Endodermal cell (in vitro differentiated cells): ENCODE data around the gene TRMO. TPM values are rescaled to one million over a fixed set of nuclear protein-coding genes. Genes with fewer than 3 reads are reported as not detected.

ENCODE experiments used
- DNase-seq: peaks from one replicate; pipeline ENCODE4 v3.0.0-alpha.2; 2017
- H3K27ac ChIP-seq: 2 replicates; pipeline ENCODE4 v1.5.1; 2013; ENCODE audit warnings: mild to moderate bottlenecking, low read depth, low read length, moderate library complexity
- H3K27me3 ChIP-seq: 2 replicates; pipeline ENCODE4 v1.6.1; 2013; ENCODE audit warnings: mild to moderate bottlenecking, low read length, moderate library complexity; ENCODE audit not compliant: insufficient read depth, control insufficient read depth, poor library complexity, severe bottlenecking
- H3K36me3 ChIP-seq: 2 replicates; pipeline ENCODE4 v1.7.0; 2013; ENCODE audit warnings: mild to moderate bottlenecking, low read length, moderate library complexity; ENCODE audit not compliant: control insufficient read depth, insufficient read depth
- H3K4me1 ChIP-seq: one replicate; pipeline ENCODE4 v1.7.0; 2013; ENCODE audit warnings: low read length; ENCODE audit not compliant: control insufficient read depth, insufficient read depth
- H3K4me3 ChIP-seq: 2 replicates; pipeline ENCODE4 v1.5.1; 2013; ENCODE audit warnings: mild to moderate bottlenecking, low read length, moderate library complexity
- H3K9ac ChIP-seq: 2 replicates; pipeline ENCODE4 v1.6.1; 2013; ENCODE audit warnings: mild to moderate bottlenecking, low read length, moderate library complexity; ENCODE audit not compliant: poor library complexity, severe bottlenecking; ENCODE audit errors: extremely low read depth
- H3K9me3 ChIP-seq: 2 replicates; pipeline ENCODE4 v1.6.1; 2013; ENCODE audit warnings: mild to moderate bottlenecking, low read length, moderate library complexity; ENCODE audit not compliant: control insufficient read depth
- H3K27ac Mint-ChIP-seq: 2 replicates; pipeline ENCODE4 v1.8.0; 2020; ENCODE audit warnings: mixed read lengths
- H3K27me3 Mint-ChIP-seq: 2 replicates; pipeline ENCODE4 v1.8.0; 2021; ENCODE audit warnings: mild to moderate bottlenecking, mixed read lengths; ENCODE audit not compliant: insufficient read depth
- H3K36me3 Mint-ChIP-seq: 2 replicates; pipeline ENCODE4 v1.8.0; 2020; ENCODE audit warnings: low read depth, mixed read lengths
- H3K4me1 Mint-ChIP-seq: 2 replicates; pipeline ENCODE4 v1.8.0; 2020; ENCODE audit warnings: mixed read lengths
- H3K4me3 Mint-ChIP-seq: 2 replicates; pipeline ENCODE4 v1.8.0; 2020; ENCODE audit warnings: mild to moderate bottlenecking, moderate library complexity, mixed read lengths
- H3K9me3 Mint-ChIP-seq: 2 replicates; pipeline ENCODE4 v1.8.0; 2020; ENCODE audit warnings: mild to moderate bottlenecking, mixed read lengths
- WGBS, 2 experiments: methylation state at CpG; one replicate each; pipeline versions ENCODE4 v1.1.5 to v1.1.7; 2013; ENCODE audit warnings: missing lambda C conversion rate in 2 of 2, mixed read lengths in 1 of 2; ENCODE audit not compliant: insufficient coverage in 1 of 2, insufficient read length in 1 of 2; 5-methylcytosine and 5-hydroxymethylcytosine counted together
- total RNA-seq, 2 donors: library from RNA; stranded (reverse); fragmentation: NEBNext Ultra II Directional in 1 of 2; extraction: Animal tissue kit (Norgen Biotek cat#: 25700) in 1 of 2; gene quantifications; 2 replicates in 1 of 2; 3 replicates in 1 of 2; pipeline ENCODE4 v1.2.1, GENCODE V29; 2021
- TF ChIP-seq, protein P1 (sequence below): fragments of 200-600 bp; sonication (generic); conservative IDR thresholded peaks from 2 replicates; pipeline ENCODE4 v1.5.0; 2021; ENCODE audit warnings: antibody characterized with exemption, mild to moderate bottlenecking

TRMO gene
- total RNA-seq, 2 donors from 2014 or later: 4.9 to 7.2 TPM

GRCh38 chr9:97858826-97859225 lies 63.5 kb downstream of the TRMO start:
- Histone ChIP-seq H3K9ac (no peak overlapping the region), H3K4me3 (no peak overlapping the region), H3K27me3 (peaks cover 97% of the 10 kb centered on the region), H3K9me3 (no peaks in the 10 kb centered on the region), H3K36me3 (no peaks in the 10 kb centered on the region), H3K4me1 (peaks cover 12% of the 10 kb centered on the region), H3K27ac (no peak overlapping the region)
- DNase-seq: no peak
- H3K36me3 Mint-ChIP-seq: no peaks in the 10 kb centered on the region
- TF ChIP-seq, protein P1, sequence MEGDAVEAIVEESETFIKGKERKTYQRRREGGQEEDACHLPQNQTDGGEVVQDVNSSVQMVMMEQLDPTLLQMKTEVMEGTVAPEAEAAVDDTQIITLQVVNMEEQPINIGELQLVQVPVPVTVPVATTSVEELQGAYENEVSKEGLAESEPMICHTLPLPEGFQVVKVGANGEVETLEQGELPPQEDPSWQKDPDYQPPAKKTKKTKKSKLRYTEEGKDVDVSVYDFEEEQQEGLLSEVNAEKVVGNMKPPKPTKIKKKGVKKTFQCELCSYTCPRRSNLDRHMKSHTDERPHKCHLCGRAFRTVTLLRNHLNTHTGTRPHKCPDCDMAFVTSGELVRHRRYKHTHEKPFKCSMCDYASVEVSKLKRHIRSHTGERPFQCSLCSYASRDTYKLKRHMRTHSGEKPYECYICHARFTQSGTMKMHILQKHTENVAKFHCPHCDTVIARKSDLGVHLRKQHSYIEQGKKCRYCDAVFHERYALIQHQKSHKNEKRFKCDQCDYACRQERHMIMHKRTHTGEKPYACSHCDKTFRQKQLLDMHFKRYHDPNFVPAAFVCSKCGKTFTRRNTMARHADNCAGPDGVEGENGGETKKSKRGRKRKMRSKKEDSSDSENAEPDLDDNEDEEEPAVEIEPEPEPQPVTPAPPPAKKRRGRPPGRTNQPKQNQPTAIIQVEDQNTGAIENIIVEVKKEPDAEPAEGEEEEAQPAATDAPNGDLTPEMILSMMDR: no peak
- H3K27me3 Mint-ChIP-seq: peaks cover 97% of the 10 kb centered on the region
- H3K9me3 Mint-ChIP-seq: no peaks in the 10 kb centered on the region
- 65% methylated on average over 1 of the region's 1 CpG; no CpG with 5 or more reads in 1 of the 2 experiments for WGBS, 2 experiments
- H3K4me1 Mint-ChIP-seq: peaks cover 10% of the 10 kb centered on the region
- H3K4me3 Mint-ChIP-seq: no peak overlapping the region
- H3K27ac Mint-ChIP-seq: no peak overlapping the region

GRCh38 chr9:97858393-97858713 lies 63.9 kb downstream of the TRMO start:
- Mint-ChIP-seq H3K27ac (no peak overlapping the region), H3K4me3 (peak overlapping the region; percentile 43), H3K9me3 (no peaks in the 10 kb centered on the region), H3K36me3 (no peaks in the 10 kb centered on the region), H3K4me1 (peaks cover 10% of the 10 kb centered on the region), H3K27me3 (peaks cover 95% of the 10 kb centered on the region)
- DNase-seq: no peak
- Histone ChIP-seq H3K27me3 (peaks cover 100% of the 10 kb centered on the region), H3K4me1 (peaks cover 14% of the 10 kb centered on the region), H3K9ac (no peak overlapping the region), H3K36me3 (no peaks in the 10 kb centered on the region), H3K9me3 (no peaks in the 10 kb centered on the region), H3K27ac (no peak overlapping the region), H3K4me3 (no peak overlapping the region)
- TF ChIP-seq, protein P1: no peak
- WGBS, 2 experiments: 7% methylated on average over 2 to 6 of the region's 6 CpGs

DNA sequence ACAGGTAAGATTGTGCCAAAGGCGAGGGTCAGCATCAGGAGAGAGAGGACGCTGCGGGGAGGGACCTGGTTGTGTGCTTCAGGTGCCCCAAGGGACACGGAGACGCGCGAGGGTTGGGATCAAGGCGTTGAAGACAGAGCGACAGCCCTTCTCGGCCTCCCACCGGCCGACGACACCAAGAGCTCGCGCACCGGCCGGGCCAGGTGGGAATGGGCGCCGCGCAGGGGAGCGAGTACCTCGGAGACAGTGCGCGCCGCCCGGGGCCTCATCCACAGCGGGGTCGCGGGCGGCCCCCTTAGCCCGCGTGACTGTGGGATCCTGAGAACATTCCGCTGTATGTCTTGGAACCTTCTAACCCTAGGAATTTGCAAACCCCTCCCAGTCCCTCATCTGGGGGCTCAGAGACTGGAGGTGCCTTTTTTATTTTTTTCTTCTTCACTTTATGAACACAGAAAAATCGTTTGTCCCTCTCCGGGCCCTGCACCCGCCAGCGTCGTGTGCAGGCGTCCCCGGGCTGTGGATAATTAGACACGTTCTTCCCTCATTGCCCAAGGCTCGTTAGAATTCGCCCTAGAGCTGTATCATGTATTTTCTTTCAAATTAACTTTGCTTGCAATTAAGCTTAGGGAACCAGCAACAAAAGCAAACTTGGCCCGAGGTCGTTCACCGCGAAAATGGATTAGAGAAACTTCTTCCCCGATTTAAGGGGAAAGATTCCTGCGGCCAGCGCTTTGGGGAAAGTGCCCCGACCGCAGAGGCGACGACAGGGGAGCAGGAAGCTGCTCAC lies 64.5 kb downstream of the TRMO start:
- 1 to 2% methylated on average over 21 to 54 of the region's 54 CpGs for WGBS, 2 experiments
- peaks cover 10% of the 10 kb centered on the region for H3K4me1 Mint-ChIP-seq
- H3K27ac Mint-ChIP-seq: no peak overlapping the region
- H3K4me3 Mint-ChIP-seq: peak overlapping the region; percentile 43
- peaks cover 93% of the 10 kb centered on the region for H3K27me3 Mint-ChIP-seq
- no peaks in the 10 kb centered on the region for H3K36me3 ChIP-seq
- peaks cover 17% of the 10 kb centered on the region for H3K4me1 ChIP-seq
- peak overlapping the region; percentile 42 for H3K4me3 ChIP-seq
- peaks cover 100% of the 10 kb centered on the region for H3K27me3 ChIP-seq
- H3K27ac ChIP-seq: no peak overlapping the region
- no peak overlapping the region for H3K9ac ChIP-seq
- H3K9me3 Mint-ChIP-seq: no peaks in the 10 kb centered on the region
- H3K9me3 ChIP-seq: no peaks in the 10 kb centered on the region
- peak; percentile 75 for DNase-seq
- H3K36me3 Mint-ChIP-seq: no peaks in the 10 kb centered on the region
- TF ChIP-seq, protein P1: no peak
